SK-N-MC (cell line): ENCODE data around the gene PXN.

Source experiments
- EZH2 ChIP-seq: fragments of 200-600 bp; sonication (generic); IDR thresholded peaks from one replicate; pipeline ENCODE4 v1.6.1; 2017; ENCODE audit warnings: antibody characterized with exemption
- POLR2AphosphoS5 ChIP-seq: IDR thresholded peaks from 2 replicates; pipeline ENCODE4 v1.6.1; 2012; ENCODE audit warnings: mild to moderate bottlenecking, low read depth, low read length, borderline replicate concordance

GRCh38 chr12:120231316-120232011 lies 34.1 kb downstream of the PXN start:
- TF ChIP-seq POLR2AphosphoS5 (0 out of 2 replicates have a peak, but pooled peaks have one; percentile 27), EZH2 (no peak)
